Osteocyte (in vitro differentiated cells): ENCODE results near the gene OR6C4. TPM values are rescaled to one million over a fixed set of nuclear protein-coding genes. Genes with fewer than 3 reads are reported as not detected.
"Not testable (repeated sequence)": the region's sequence is repeated elsewhere in the genome, so short reads cannot be mapped to it uniquely, and the experiment has no call there.

Experiments
- DNase-seq: peaks from one replicate; pipeline ENCODE4 v3.0.0; 2021; ENCODE audit warnings: mixed read lengths; ENCODE audit not compliant: unreplicated experiment; ENCODE audit errors: extremely low spot score
- H3K27ac Mint-ChIP-seq: one replicate; pipeline ENCODE4 v1.8.0; 2021; ENCODE audit warnings: mild to moderate bottlenecking, mixed read lengths; ENCODE audit not compliant: unreplicated experiment
- H3K27me3 Mint-ChIP-seq: one replicate; pipeline ENCODE4 v1.8.0; 2021; ENCODE audit warnings: mixed read lengths; ENCODE audit not compliant: unreplicated experiment
- H3K36me3 Mint-ChIP-seq: one replicate; pipeline ENCODE4 v1.8.0; 2021; ENCODE audit warnings: mixed read lengths; ENCODE audit not compliant: unreplicated experiment
- H3K4me1 Mint-ChIP-seq: one replicate; pipeline ENCODE4 v1.8.0; 2021; ENCODE audit warnings: mixed read lengths; ENCODE audit not compliant: unreplicated experiment
- H3K4me3 Mint-ChIP-seq: one replicate; pipeline ENCODE4 v1.8.0; 2021; ENCODE audit warnings: mild to moderate bottlenecking, moderate library complexity, mixed read lengths; ENCODE audit not compliant: unreplicated experiment
- H3K9me3 Mint-ChIP-seq: one replicate; pipeline ENCODE4 v1.8.0; 2021; ENCODE audit warnings: mixed read lengths; ENCODE audit not compliant: unreplicated experiment
- CTCF ChIP-seq: fragments of 200-600 bp; sonication (generic); IDR thresholded peaks from 2 replicates; pipeline ENCODE4 v1.5.0; 2021; ENCODE audit warnings: antibody characterized with exemption, mild to moderate bottlenecking, moderate library complexity
- long read RNA-seq: library from polyadenylated mRNA; unstranded; transcript quantifications from one replicate; pipeline ENCODE4 v2.0.0, GENCODE V29; 2021
- total RNA-seq: library from RNA; stranded (reverse); gene quantifications from 2 replicates; pipeline ENCODE4 v1.2.1, GENCODE V29; 2021

The OR6C4 gene
- not detected in 2 replicates for total RNA-seq
- long read RNA-seq: 0 reads

GRCh38 chr12:55549302-55549701, at the start of gene OR6C4:
OR6C4 (plus strand) TSS chr12:55549602; CDS start chr12:55551227, 1,625 bp downstream.
- no peak within 1 kb of the TSS for H3K27ac Mint-ChIP-seq
- no peaks in the 10 kb centered on the region for H3K36me3 Mint-ChIP-seq
- TF ChIP-seq CTCF: no peak
- no peak within 1 kb of the TSS for H3K4me3 Mint-ChIP-seq
- no peak for DNase-seq
- no peaks in the 10 kb centered on the region for H3K4me1 Mint-ChIP-seq
- peaks cover 4% of the 10 kb centered on the region for H3K9me3 Mint-ChIP-seq
- H3K27me3 Mint-ChIP-seq: no peaks in the 10 kb centered on the region

DNA sequence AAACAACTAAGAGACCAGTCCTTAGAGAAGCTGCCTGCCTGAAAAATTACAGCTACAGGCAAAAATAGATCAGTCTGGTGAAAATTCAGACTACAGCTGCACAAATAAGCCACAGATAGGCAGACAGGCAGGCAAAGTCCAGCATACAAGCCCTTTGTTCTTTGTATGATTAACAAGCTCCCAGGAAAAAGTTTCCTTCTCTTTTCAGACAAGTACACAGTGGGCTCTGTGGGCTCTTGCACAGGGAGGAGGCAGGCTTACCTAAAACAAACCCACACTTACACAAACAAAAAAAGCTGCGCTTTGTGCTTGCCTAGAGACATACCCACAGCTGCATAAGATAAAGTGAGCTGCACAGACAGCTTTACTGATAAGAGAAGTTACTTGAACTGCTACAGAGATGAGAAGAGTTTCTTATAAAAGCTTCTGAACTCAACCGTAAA, 49.6 kb upstream of the OR6C4 start:
- H3K36me3 Mint-ChIP-seq: no peaks in the 10 kb centered on the region
- H3K4me1 Mint-ChIP-seq: no peaks in the 10 kb centered on the region
- H3K4me3 Mint-ChIP-seq: no peak overlapping the region
- H3K27ac Mint-ChIP-seq: no peak overlapping the region
- no peak for DNase-seq
- no peaks in the 10 kb centered on the region for H3K9me3 Mint-ChIP-seq
- TF ChIP-seq CTCF: no peak
- no peaks in the 10 kb centered on the region for H3K27me3 Mint-ChIP-seq

DNA sequence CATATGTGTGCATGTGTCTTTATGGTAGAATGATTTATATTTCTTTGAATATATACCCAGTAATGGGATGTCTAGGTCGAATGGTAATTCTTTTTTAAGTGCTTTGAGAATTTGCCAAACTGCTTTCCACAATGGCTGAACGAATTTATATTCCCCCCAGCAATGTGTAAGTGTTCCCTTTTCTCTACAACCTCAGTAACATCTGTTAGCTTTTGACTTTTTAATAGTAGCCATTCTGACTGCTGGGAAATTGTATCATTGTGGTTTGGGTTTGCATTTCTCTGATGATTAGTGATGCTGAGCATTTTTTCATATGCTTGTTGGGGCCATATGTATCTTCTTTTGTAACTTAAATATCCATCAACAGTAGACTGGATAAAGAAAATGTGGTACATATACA, 47.8 kb upstream of the OR6C4 start:
- no peak for DNase-seq
- TF ChIP-seq CTCF: no peak
- Mint-ChIP-seq H3K4me1 (no peaks in the 10 kb centered on the region), H3K27ac (no peak overlapping the region), H3K4me3 (no peak overlapping the region), H3K36me3 (no peaks in the 10 kb centered on the region), H3K27me3 (no peaks in the 10 kb centered on the region), H3K9me3 (no peaks in the 10 kb centered on the region)

GRCh38 chr12:55515696-55516095, 33.7 kb upstream of the OR6C4 start:
- Mint-ChIP-seq H3K27me3 (no peaks in the 10 kb centered on the region), H3K4me3 (no peak overlapping the region), H3K27ac (no peak overlapping the region), H3K9me3 (no peaks in the 10 kb centered on the region), H3K4me1 (no peaks in the 10 kb centered on the region), H3K36me3 (no peaks in the 10 kb centered on the region)
- TF ChIP-seq CTCF: no peak
- DNase-seq: no peak

DNA sequence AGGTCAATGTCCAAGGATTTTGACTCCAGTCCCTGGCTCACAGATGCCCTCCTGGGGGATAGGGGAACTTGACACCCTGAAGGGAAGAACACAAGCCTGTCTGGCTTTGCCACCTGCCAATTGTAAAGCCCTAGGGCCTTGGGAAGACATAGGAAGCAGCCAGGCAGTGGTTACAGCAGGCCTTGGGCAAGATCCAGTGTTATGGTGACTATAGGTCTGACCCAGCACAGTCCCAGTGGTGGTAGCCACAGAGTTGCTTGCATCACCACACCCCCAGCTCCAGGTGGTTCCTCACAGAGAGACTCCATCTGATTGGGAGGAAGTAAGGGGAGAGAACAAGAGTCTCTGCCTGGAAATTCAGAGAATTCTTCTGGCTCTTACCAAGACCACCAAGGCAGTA, 33.0 kb upstream of the OR6C4 start:
- TF ChIP-seq CTCF: no peak
- Mint-ChIP-seq H3K4me1 (no peaks in the 10 kb centered on the region), H3K27ac (no peak overlapping the region), H3K27me3 (no peaks in the 10 kb centered on the region), H3K36me3 (no peaks in the 10 kb centered on the region), H3K9me3 (no peaks in the 10 kb centered on the region), H3K4me3 (no peak overlapping the region)
- no peak for DNase-seq

- not testable (repeated sequence) for H3K4me1 Mint-ChIP-seq, H3K9me3 Mint-ChIP-seq, DNase-seq, H3K27ac Mint-ChIP-seq, H3K4me3 Mint-ChIP-seq, H3K27me3 Mint-ChIP-seq, H3K36me3 Mint-ChIP-seq
These were observed 1.2 kb upstream of the OR6C4 start for GRCh38 chr12:55548235-55548634.
